Left lung (tissue), 10 donors: ENCODE data around the gene ITPR2. TPM values are rescaled to one million over a fixed set of nuclear protein-coding genes. Genes with fewer than 3 reads are reported as not detected.

ENCODE experiments used
- ATAC-seq: fragments of 200-7000 bp; cut with Tn5 transposase; one replicate; pipeline ENCODE4 v1.9.1; 2020; ENCODE audit warnings: moderate library complexity
- DNase-seq, 4 donors: peaks; one replicate each; pipeline ENCODE4 v3.0.0-alpha.2; 2013 to 2020
- H3K27ac ChIP-seq, 2 donors: fragments of 200-600 bp; sonication (generic) in 1 of 2; one replicate each; pipeline versions ENCODE4 v1.5.0 to v1.8.0; 2020 to 2021
- H3K27me3 ChIP-seq, 2 donors: fragments of 200-600 bp; sonication (generic) in 1 of 2; one replicate each; pipeline versions ENCODE4 v1.5.0 to v1.8.0; 2020 to 2021
- H3K36me3 ChIP-seq, 2 donors: fragments of 200-600 bp; sonication (generic) in 1 of 2; one replicate each; pipeline versions ENCODE4 v1.5.0 to v1.8.0; 2020 to 2021
- H3K4me1 ChIP-seq, 2 donors: fragments of 200-600 bp; one replicate each; pipeline ENCODE4 v1.8.0; 2021
- H3K4me3 ChIP-seq, 2 donors: fragments of 200-600 bp; sonication (generic) in 1 of 2; one replicate each; pipeline versions ENCODE4 v1.5.0 to v1.8.0; 2020 to 2021; ENCODE audit warnings: mild to moderate bottlenecking in 1 of 2
- H3K9me3 ChIP-seq, 2 donors: fragments of 200-600 bp; sonication (generic) in 1 of 2; one replicate each; pipeline versions ENCODE4 v1.5.0 to v1.8.0; 2020 to 2021
- intact Hi-C, 2 donors: fragments of 100-400 bp; cut with DNase I; formaldehyde crosslinking; loops; one replicate each; pipeline versions ENCODE4 v1.11.2 to v1.14.2; 2022
- polyA plus RNA-seq, 6 donors: library from polyadenylated mRNA; unstranded; fragments of 120-200 nt; gene quantifications; one replicate each; pipeline ENCODE4 v1.2.1, GENCODE V29; 2013; ENCODE audit not compliant: insufficient read length in 6 of 6
- total RNA-seq, 2 donors: library from RNA; stranded (reverse); fragmentation: NEBNext Ultra II Directional; extraction: Animal tissue kit (Norgen Biotek cat#: 25700); gene quantifications; one replicate each; pipeline ENCODE4 v1.2.1, GENCODE V29; 2021
- TF ChIP-seq, protein P1 (sequence below), 2 donors: fragments of 200-600 bp; sonication (generic) in 1 of 2; IDR thresholded peaks; one replicate each; pipeline versions ENCODE4 v1.5.0 to v1.8.0; 2021; ENCODE audit warnings: antibody characterized with exemption in 2 of 2
- donor health status: DM: no; HTN: yes; CAD: no.
- donor health status: DM: no; HTN: no; CAD: no.

The ITPR2 gene
- total and polyA plus RNA-seq, 8 donors, result 5.5 to 67.8 (median 7.5) TPM

DNA sequence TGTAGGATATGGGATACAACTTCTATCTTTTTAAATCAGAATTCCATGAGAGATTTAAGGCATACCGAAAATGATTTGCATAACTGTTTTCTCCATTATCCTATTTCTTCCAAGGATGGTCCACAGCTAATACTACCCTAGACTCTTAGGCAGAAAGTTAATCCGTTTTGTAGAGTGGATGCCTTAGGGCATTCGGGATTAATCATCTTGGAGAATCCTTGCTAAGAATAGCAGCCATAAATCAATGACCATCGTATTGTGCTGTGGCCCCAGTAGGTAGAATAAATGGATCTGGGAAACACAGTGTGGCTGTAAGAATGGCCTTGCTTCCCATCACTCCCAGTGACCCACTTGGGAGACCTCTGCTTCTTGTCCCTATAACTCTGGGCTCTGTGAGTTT lies 538.0 kb downstream of the ITPR2 start:
- H3K4me3 ChIP-seq, result no peak overlapping the region

DNA sequence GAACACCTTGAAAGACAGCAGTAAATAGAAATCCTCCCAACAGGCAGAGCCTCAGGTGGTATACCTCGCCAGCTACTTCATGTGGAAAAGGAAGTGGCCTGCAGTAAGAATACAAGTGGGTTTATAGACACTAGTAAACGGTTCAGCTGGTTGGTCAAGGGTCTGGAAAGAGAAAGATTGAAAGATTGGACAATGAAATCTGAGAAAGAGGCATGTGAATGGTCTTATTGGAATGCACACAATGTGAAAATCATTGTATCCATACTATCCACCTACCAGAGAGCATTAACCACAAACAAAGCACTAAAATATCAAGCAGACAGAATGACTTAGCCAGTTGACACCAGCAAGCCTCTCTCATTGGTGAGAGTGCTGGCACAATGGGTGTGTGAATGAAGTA lies 539.4 kb downstream of the ITPR2 start:
- intact Hi-C loops, result no loop called here

More for the DNA sequence above, 538.0 kb downstream of the ITPR2 start:
- no peak for DNase-seq
- H3K27ac ChIP-seq, result no peak overlapping the region
- H3K36me3 ChIP-seq, result no peaks in the 10 kb centered on the region
- no peaks in the 10 kb centered on the region for H3K27me3 ChIP-seq
- no peak for ATAC-seq
- TF ChIP-seq, protein P1, sequence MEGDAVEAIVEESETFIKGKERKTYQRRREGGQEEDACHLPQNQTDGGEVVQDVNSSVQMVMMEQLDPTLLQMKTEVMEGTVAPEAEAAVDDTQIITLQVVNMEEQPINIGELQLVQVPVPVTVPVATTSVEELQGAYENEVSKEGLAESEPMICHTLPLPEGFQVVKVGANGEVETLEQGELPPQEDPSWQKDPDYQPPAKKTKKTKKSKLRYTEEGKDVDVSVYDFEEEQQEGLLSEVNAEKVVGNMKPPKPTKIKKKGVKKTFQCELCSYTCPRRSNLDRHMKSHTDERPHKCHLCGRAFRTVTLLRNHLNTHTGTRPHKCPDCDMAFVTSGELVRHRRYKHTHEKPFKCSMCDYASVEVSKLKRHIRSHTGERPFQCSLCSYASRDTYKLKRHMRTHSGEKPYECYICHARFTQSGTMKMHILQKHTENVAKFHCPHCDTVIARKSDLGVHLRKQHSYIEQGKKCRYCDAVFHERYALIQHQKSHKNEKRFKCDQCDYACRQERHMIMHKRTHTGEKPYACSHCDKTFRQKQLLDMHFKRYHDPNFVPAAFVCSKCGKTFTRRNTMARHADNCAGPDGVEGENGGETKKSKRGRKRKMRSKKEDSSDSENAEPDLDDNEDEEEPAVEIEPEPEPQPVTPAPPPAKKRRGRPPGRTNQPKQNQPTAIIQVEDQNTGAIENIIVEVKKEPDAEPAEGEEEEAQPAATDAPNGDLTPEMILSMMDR (IDR thresholded peaks at IDR 0.05), result no peak
- no peaks in the 10 kb centered on the region for H3K9me3 ChIP-seq
- peaks cover 8 to 19% of the 10 kb centered on the region in 2 donors for H3K4me1 ChIP-seq
- intact Hi-C loops, result no loop called here

DNA sequence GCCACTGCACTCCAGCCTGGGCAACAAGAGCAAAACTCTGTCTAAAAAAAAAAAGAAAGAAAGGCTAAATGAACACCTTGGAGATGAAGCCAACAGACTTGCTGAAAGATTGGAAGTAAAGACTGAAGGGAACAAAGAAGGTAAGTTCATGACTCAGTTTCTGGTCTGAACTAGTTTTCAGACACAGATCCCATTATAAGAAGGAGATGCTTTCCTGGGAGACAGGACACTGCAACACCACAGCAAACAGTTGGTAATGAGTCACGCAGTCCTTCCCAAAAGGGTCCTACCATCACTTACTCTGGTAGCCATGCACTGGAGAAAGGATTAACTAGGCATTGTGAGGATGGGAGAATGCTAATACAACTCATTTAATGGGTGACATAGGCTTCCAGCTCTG lies 540.4 kb downstream of the ITPR2 start:
- H3K4me1 ChIP-seq, result no peaks in the 10 kb centered on the region
- H3K4me3 ChIP-seq, result no peak overlapping the region
- ATAC-seq (no peak), DNase-seq (no peak)
- no peaks in the 10 kb centered on the region for H3K9me3 ChIP-seq
- H3K36me3 ChIP-seq, result no peaks in the 10 kb centered on the region
- intact Hi-C loops, result no loop called here
- no peaks in the 10 kb centered on the region for H3K27me3 ChIP-seq
- no peak overlapping the region for H3K27ac ChIP-seq
- TF ChIP-seq, protein P1 (IDR thresholded peaks at IDR 0.05), result no peak

More for the DNA sequence above, 539.4 kb downstream of the ITPR2 start:
- H3K9me3 ChIP-seq, result no peaks in the 10 kb centered on the region
- no peaks in the 10 kb centered on the region for H3K36me3 ChIP-seq
- peaks cover 5 to 6% of the 10 kb centered on the region in 2 donors for H3K4me1 ChIP-seq
- no peak for ATAC-seq
- DNase-seq, result no peak
- H3K27ac ChIP-seq, result no peak overlapping the region
- TF ChIP-seq, protein P1 (IDR thresholded peaks at IDR 0.05), result no peak
- no peaks in the 10 kb centered on the region for H3K27me3 ChIP-seq
- H3K4me3 ChIP-seq, result no peak overlapping the region

DNA sequence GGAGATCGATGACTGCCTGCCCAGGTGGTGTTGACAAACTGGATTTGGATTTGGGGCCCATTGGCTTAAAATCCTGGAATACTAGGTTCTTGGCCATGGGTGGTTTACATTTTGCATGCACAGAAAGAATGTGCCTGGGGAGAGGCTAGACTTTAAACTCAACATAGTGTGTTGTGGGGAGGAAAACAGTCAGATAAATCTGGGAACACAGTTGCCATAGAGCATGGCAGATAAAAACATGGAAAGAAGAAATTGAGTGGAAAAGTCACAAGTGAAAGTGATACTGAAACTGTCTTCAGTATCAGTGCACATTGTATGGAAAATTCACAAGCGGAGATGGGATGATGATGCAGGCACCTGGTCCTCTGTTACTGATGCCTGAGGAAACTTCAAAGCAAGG lies 542.4 kb downstream of the ITPR2 start:
- Histone ChIP-seq H3K27ac (no peak overlapping the region), H3K4me1 (no peaks in the 10 kb centered on the region), H3K4me3 (no peak overlapping the region), H3K36me3 (no peaks in the 10 kb centered on the region), H3K27me3 (no peaks in the 10 kb centered on the region), H3K9me3 (no peaks in the 10 kb centered on the region)
- no peak for ATAC-seq
- intact Hi-C loops, result no loop called here
- TF ChIP-seq, protein P1 (IDR thresholded peaks at IDR 0.05), result no peak
- no peak for DNase-seq

DNA sequence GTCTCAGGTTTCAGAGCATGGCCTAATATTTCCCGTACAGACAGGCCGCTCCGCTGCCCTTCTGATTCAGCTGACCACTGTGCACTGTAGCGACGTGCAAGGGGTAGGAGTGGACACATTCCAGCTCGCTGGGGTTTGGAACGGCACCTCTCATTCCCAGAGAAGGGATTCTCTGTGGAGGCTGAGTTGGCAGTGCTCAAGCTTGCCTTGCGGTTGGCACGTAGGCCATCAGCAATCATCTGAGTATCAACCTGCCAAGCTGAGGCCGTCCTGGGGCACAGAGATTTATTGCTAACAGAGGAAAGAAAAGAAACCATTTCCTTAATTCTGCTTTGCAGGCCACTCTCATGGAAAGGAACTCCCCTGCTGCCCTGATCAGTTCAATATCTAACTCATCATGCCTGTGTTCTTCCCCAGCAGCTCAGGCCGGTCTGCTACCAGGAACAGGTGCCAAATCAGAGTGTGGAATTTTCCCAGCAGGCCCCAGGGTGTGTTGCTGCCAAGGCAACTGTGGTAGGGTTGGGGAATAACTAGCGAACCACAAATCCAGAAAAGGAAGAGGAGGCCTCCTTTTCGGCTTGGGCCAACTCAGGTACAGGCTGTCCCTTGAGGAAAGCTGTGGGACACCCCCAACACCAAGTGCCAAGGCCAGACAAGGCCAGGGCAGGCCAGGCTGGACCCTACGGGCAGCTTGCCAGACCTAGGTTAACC lies 545.2 kb downstream of the ITPR2 start:
- intact Hi-C loops, result no loop called here
- no peaks in the 10 kb centered on the region for H3K9me3 ChIP-seq
- TF ChIP-seq, protein P1 (IDR thresholded peaks at IDR 0.05), result no peak
- H3K4me3 ChIP-seq, result no peak overlapping the region
- no peaks in the 10 kb centered on the region for H3K4me1 ChIP-seq
- peak in 1 of 4 donors; percentile 59 for DNase-seq
- no peak overlapping the region for H3K27ac ChIP-seq
- ATAC-seq, result peak; percentile 56
- no peaks in the 10 kb centered on the region for H3K36me3 ChIP-seq
- no peaks in the 10 kb centered on the region for H3K27me3 ChIP-seq

Other genes starting within 250 kb of the ITPR2 start
- gene INTS13, start 104.8 kb upstream of the ITPR2 start, total RNA-seq, result 10 to 100 TPM; 17.1 to 22.1 TPM
- gene INTS13, start 104.8 kb upstream of the ITPR2 start, polyA plus RNA-seq, result 10 to 100 TPM; 29.9 to 37.0 (median 32.1) TPM
- 10 to 100 TPM; 44.0 to 53.5 TPM for gene FGFR1OP2, start 105.3 kb upstream of the ITPR2 start, total RNA-seq
- 100 to 1,000 TPM in 1 of 6 donors, 10 to 100 TPM in 5; 74.4 to 101 (median 87.3) TPM for gene FGFR1OP2, start 105.3 kb upstream of the ITPR2 start, polyA plus RNA-seq
- gene TM7SF3, start 181.2 kb upstream of the ITPR2 start, total RNA-seq, result 100 to 1,000 TPM in 1 of 2 donors, 10 to 100 TPM in 1; 81.7 to 130 TPM
- gene TM7SF3, start 181.2 kb upstream of the ITPR2 start, polyA plus RNA-seq, result 10 to 100 TPM; 47.8 to 77.8 (median 53.7) TPM
- gene MED21, start 189.4 kb upstream of the ITPR2 start, total RNA-seq, result 10 to 100 TPM; 64.1 to 66.2 TPM
- 10 to 100 TPM; 56.1 to 65.8 (median 58.7) TPM for gene MED21, start 189.4 kb upstream of the ITPR2 start, polyA plus RNA-seq
- gene C12orf71, start 249.4 kb upstream of the ITPR2 start, total RNA-seq, result not detected
- gene C12orf71, start 249.4 kb upstream of the ITPR2 start, polyA plus RNA-seq, result under 1 TPM; 0.25 to 0.47 (median 0.34) TPM